Measurements from ENCODE around the gene ATG14.

Gene ATG14

GRCh38 chr14:55356913-55357312 lies 54.7 kb downstream of the ATG14 start:
- TF ChIP-seq CREB5 (CRISPR knock-in tag; IDR thresholded peaks at IDR 0.05; ENCODE audit: low read depth) (no peak), POU6F1 (CRISPR knock-in tag; IDR thresholded peaks at IDR 0.05; ENCODE audit: borderline replicate concordance, low read depth) (no peak), CSRNP3 (CRISPR knock-in tag; IDR thresholded peaks at IDR 0.05) (no peak), GLIS3 (CRISPR knock-in tag; IDR thresholded peaks at IDR 0.05) (no peak), TCF4 (CRISPR knock-in tag; IDR thresholded peaks at IDR 0.05; ENCODE audit: borderline replicate concordance) (no peak)
- ATAC-seq = no peak

- ATAC-seq = no peak
- TF ChIP-seq GLIS3 (CRISPR knock-in tag; IDR thresholded peaks at IDR 0.05) (no peak), RARB (CRISPR knock-in tag; IDR thresholded peaks at IDR 0.05) (no peak), BACH2 (CRISPR knock-in tag; IDR thresholded peaks at IDR 0.05; ENCODE audit: borderline replicate concordance) (no peak), TSHZ2 (CRISPR knock-in tag; IDR thresholded peaks at IDR 0.05) (no peak), ZFP3 (CRISPR knock-in tag; IDR thresholded peaks at IDR 0.05) (no peak), PATZ1 (CRISPR knock-in tag; IDR thresholded peaks at IDR 0.05; ENCODE audit: borderline replicate concordance) (no peak), ZNF8 (CRISPR knock-in tag; IDR thresholded peaks at IDR 0.05) (no peak), ARNTL (CRISPR knock-in tag; IDR thresholded peaks at IDR 0.05; ENCODE audit: borderline replicate concordance, low read depth) (no peak), ISL1 (CRISPR knock-in tag; IDR thresholded peaks at IDR 0.05) (no peak), ZNF70 (CRISPR knock-in tag; IDR thresholded peaks at IDR 0.05) (no peak), POU6F1 (CRISPR knock-in tag; IDR thresholded peaks at IDR 0.05; ENCODE audit: borderline replicate concordance, low read depth) (no peak), ZC3H10 (CRISPR knock-in tag; IDR thresholded peaks at IDR 0.05) (no peak), CSDC2 (CRISPR knock-in tag; IDR thresholded peaks at IDR 0.05) (no peak)
These were observed 55.7 kb downstream of the ATG14 start for GRCh38 chr14:55355922-55356321.

- ATAC-seq = peak; percentile 95
- TF ChIP-seq ZNF70 (CRISPR knock-in tag; IDR thresholded peaks at IDR 0.05) = no peak
- TF ChIP-seq OSR1 (CRISPR knock-in tag; IDR thresholded peaks at IDR 0.05) = no peak
- TF ChIP-seq ZNF565 (CRISPR knock-in tag; conservative IDR thresholded peaks at IDR 0.05; ENCODE audit: low read depth) = no peak
- no peak for TF ChIP-seq CSDC2 (CRISPR knock-in tag; IDR thresholded peaks at IDR 0.05)
- TF ChIP-seq ESRRG (CRISPR knock-in tag; IDR thresholded peaks at IDR 0.05) = no peak
- no peak for TF ChIP-seq ZFP3 (CRISPR knock-in tag; IDR thresholded peaks at IDR 0.05)
- TF ChIP-seq ZFP30 (CRISPR knock-in tag; IDR thresholded peaks at IDR 0.05) = no peak
- TF ChIP-seq BACH2 (CRISPR knock-in tag; IDR thresholded peaks at IDR 0.05; ENCODE audit: borderline replicate concordance) = no peak
These were observed 57.1 kb downstream of the ATG14 start for GRCh38 chr14:55354500-55354899.

Data from SK-N-SH treated with all-trans-retinoic acid at 6 μM for 48 hours (cell line).